Activated CD4-positive, alpha-beta T cell treated with anti-CD3 and anti-CD28 coated beads for 48 hours (primary cell): Measurements from ENCODE around the gene ZNF442.
A peak's percentile ranks its signal among the peaks of the same experiment; 100 is the strongest.
"Not testable (repeated sequence)": the region's sequence is repeated elsewhere in the genome, so short reads cannot be mapped to it uniquely, and the experiment has no call there.

Source experiments
- DNase-seq: peaks from one replicate; pipeline ENCODE4 v3.0.0-alpha.2; 2020

The ZNF442 gene

GRCh38 chr19:12365236-12366162 lies at the start of gene ZNF442:
Gene ZNF442 (minus strand): TSS chr19:12365683. CDS start chr19:12363631, 2,052 bp downstream.
- DNase-seq = peak; percentile 94

DNA sequence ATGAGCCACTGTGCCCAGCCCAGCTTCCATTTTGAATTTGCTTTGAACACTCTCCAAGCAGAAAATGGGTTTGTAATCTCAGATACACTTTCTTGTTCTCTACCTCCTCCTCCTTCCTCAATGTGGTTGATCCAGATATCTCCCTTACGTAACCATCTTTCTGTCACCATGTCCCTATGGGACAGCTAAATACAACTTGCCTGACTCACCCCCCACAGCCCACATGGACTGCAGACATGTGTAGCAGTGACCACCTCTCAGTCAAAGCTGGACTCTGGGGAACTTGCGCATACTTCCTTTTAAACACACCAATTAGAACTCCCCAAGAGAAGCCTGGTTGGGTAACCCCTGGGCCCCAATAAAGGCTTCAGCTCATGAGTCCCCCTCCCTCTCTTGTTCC lies 46.4 kb upstream of the ZNF442 start:
- no peak for DNase-seq

DNA sequence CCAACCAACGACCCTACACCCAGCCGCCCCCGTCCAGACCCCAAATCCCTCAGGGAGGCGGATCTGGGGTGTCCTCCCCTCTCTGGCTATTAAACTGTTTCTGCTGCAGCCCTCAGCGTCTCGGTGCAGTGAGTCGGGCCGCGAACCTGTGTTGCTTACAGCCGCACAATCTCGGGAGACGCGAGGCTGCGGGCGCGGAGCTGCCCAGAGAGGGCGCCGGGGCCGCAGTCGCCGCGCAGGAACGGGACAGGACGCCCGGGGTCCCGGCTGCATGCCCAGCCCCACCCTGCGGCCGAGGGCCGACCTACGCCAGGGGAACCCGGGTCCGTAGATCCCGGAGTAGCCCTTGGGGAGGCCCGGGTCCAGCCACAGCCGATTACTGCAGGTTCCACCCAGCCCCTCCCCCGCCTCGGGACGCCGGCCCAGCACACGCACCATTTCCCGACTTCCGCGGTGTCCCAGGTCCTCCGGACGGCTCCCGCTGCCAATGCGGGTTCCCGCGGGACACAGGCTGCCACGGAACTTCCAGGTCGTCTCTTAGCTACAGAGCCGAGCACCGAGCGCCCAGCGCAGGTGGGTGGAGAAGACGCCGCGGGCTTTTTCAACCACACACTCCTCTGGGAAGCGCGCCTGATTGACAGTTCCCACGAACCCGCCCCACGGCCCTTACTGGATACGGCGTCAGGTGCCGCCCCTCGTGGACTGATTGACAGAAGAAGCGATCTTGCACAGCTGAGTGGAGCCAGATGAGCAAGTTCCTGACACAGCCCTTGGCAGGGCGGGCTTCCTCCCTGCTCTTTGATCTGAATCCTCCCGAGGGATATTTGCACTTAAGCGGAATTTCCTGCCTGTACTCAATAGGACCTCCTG lies 35.4 kb upstream of the ZNF442 start, which contains the start of gene ZNF799:
ZNF799 (minus strand) TSS at position 639 of the 870 bp plus-strand sequence; CDS start at position 438, 201 bp downstream.
- DNase-seq = peak; percentile 93

GRCh38 chr19:12399901-12400632 lies 34.6 kb upstream of the ZNF442 start:
- DNase-seq = peak; percentile 30

DNA sequence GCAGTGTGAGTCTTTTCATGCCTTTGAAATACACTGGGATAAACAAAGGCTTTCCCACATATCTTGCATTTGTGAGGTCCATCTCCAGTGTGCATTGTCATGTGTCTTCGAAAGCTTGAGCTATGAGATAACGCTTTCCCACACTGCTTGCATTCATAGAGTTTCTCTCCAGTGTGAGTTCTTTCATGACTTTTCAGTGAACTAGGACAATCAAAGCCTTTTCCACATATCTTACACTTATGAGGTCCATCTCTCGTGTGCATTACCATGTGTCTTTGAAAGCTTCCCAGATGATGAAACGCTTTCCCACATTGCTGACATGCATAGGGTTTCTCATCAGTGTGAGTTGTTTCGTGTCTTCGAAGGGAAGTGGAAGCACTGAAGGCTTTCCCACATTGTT lies 25.7 kb upstream of the ZNF442 start:
- DNase-seq = not testable (repeated sequence)

GRCh38 chr19:12386365-12386764 lies 20.9 kb upstream of the ZNF442 start:
- not testable (repeated sequence) for DNase-seq

GRCh38 chr19:12380444-12380737 lies 14.9 kb upstream of the ZNF442 start:
- no peak for DNase-seq

DNA sequence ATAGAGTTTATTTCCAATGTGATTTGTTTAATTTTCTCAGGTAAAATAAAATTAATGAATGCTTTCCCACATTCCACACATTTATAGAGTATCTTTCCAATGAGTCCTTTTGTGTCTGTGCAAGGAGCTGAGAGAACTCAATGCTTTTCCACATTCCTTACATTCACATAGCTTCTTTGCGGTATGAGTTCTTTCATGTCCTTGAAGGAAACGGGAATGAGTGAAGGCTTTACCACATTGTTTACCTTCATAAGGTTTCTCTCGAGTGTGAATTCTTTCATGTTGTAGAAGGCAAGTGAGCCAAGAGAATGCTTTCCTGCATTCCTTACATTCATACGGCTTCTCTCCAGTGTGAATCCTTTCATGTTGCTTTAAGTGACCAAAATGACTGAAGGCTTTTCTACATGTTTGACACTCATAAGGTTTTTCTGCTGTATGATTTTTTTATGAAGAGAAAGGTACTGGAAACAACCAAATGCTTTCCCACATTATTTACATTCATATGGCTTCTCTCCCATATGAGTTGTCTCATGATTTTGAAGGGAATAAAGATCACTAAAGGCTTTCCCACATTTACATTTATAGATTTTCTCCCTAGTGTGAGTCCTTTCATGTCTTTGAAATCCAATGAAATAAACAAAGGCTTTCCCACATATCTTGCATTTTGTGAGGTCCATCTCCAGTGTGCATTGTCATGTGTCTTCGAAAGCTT lies 14.4 kb upstream of the ZNF442 start:
- DNase-seq = no peak

- DNase-seq = no peak
Observed at GRCh38 chr19:12374026-12374425, 8.5 kb upstream of the ZNF442 start.

DNA sequence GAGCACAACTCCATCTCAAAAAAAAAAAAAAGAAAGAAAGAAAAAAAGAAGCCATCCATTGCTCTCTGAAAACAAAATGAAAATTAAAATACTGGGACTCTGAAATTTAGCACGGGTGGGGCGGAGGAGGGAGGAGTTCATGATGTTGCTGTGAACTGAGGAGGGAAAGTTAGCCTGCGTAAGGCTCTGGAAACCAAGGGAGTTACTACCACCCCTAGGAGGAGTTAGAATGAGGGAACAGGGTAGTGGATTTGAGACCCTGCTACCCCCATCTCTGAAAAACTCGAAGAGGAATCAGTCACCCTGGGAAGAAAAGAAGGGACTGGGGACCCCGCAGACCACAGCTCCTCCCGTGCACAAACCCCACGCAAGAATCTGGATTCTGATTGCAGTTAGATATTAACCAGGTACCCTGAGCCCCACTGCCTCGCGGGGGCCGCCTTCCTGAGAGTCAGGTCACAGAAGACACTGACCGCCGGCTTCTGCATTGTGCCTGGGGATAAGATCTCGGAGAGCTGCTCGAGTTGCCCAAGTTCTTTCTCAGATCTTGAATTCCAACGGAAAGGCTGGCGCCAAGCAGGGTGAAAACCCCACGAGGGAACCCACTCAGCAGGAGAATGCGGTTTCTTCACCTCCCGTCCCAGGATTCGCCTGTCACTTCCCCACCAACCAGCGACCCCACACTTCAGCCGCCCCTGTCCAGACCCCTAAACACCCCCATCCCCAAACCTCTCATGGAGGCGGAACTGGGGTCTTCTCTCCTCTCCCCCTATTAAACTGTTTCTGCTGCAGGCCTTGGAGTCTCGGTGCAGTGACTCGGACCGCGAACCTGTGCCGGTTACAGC lies 870 bp downstream of the ZNF442 start:
- peak; percentile 7 for DNase-seq

DNA sequence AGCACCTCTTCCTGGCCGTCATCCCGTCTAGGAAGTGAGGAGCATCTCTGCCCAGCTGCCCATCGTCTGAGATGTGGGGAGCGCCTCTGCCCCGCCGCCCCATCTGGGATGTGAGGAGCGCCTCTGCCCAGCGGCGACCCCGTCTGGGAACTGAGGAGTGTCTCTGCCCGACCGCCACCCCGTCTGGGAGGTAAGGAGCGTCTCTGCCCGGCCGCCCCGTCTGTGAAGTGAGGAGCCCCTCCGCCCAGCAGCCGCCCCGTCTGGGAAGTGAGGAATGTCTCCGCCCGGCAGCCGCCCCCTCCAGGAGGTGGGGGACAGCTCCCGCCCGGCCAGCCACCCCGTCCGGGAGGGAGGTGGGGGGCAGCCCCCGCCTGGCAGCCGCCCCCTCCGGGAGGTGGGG lies 3.2 kb downstream of the ZNF442 start:
- not testable (repeated sequence) for DNase-seq

DNA sequence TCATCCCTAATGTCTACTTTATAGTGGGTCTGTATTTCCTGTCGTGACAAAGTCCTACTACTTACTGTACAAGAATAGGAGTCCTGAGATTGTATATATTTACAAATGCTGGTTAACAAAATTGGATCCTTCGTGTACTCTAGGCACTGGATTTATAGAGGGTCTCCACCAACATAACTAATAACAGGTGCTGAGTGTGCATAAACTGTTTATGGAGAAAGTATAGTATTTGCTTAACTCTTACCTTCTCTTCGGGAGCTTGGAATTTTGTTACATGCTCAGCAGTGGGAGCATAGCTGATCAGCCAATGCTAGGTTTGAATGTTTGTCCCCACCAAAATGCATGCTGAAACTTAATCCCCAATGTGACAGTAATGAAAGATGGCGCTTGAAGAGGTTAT lies 12.1 kb downstream of the ZNF442 start:
- DNase-seq = no peak

DNA sequence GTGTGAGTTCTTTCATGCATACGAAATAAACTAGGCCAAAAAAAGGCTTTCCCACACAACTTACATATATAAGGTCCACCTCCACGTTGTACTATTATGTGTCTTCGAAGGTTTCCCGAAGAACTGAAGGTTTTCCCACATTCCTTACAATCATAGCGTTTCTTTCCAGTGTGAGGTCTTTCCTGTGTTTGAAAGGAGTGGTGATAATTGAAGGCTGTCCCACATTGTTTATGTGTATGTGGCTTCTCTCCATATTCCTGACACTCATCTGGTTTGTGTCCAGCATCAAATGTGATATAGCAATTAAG lies 14.6 kb downstream of the ZNF442 start:
- no peak for DNase-seq

DNA sequence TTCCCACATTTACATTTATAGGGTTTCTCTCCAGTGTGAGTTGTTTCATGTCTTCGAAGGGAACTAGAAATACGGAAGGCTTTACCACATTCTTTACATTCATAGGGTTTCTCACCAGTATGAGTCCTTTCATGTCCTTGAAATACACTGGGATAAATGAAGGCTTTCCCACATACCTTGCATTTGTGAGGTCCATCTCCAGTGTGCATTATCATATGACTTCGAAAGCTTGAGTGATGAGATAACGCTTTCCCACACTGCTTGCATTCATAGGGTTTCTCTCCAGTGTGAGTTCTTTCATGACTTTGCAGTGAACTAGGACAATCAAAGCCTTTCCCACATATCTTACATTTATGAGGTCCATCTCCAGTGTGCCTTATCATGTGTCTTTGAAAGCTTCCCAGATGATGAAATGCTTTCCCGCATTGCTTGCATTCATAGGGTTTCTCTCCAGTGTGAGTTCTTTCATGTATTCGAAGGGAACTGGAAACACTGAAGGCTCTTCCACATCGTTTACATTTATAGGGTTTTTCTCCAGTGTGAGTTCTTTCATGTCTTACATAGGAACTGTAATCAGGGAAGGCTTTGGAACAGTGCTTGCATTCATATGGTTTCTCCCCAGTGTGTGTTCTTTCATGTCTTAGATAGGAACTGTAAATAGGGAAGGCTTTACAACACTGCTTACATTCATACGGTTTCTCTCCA lies 15.1 kb downstream of the ZNF442 start:
- no peak for DNase-seq

- DNase-seq = no peak
Observed at GRCh38 chr19:12346896-12347295, 18.6 kb downstream of the ZNF442 start.

GRCh38 chr19:12345197-12345596 lies 20.3 kb downstream of the ZNF442 start:
- no peak for DNase-seq

GRCh38 chr19:12333162-12334159 lies 32.0 kb downstream of the ZNF442 start, which contains the start of gene ZNF563:
Gene ZNF563 (minus strand): TSS chr19:12333633. CDS start chr19:12333482, 151 bp downstream.
- DNase-seq = peak; percentile 99

GRCh38 chr19:12331211-12331941 lies 34.1 kb downstream of the ZNF442 start:
- peak; percentile 90 for DNase-seq

- DNase-seq = no peak
Observed at GRCh38 chr19:12330340-12330739, 35.1 kb downstream of the ZNF442 start.
